ENCODE data around the gene VAV3. TPM values are rescaled to one million over a fixed set of nuclear protein-coding genes. Genes with fewer than 3 reads are reported as not detected.

The VAV3 gene
- total and polyA plus RNA-seq, 10 of the 15 experiments (the other 5 are each of a cell fraction or from before 2014, with no cell fraction given): 0.84 to 5.5 (median 3.4) TPM

DNA sequence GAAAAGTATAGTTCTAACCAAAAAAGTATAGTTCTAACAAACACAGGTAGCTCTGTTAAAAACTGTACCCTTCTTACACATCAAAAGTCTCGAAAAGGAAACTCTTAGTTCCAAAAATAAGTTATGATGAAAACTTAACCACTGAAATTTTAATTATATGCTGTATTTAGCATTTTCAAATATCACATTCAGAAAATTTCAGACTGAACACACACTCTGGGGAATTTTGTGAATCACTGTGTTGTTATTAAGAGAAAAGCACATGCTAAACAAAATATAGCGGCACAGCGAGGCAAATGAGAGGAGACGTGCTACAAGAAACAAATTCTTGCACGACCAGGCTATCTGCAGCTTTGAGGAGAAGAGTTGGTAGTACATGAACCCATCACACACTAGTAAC, 30.4 kb downstream of the VAV3 start (continued):
- TF ChIP-seq BMI1 (IDR thresholded peaks at IDR 0.05; ENCODE audit: borderline replicate concordance): no peak
- TF ChIP-seq, protein P1, sequence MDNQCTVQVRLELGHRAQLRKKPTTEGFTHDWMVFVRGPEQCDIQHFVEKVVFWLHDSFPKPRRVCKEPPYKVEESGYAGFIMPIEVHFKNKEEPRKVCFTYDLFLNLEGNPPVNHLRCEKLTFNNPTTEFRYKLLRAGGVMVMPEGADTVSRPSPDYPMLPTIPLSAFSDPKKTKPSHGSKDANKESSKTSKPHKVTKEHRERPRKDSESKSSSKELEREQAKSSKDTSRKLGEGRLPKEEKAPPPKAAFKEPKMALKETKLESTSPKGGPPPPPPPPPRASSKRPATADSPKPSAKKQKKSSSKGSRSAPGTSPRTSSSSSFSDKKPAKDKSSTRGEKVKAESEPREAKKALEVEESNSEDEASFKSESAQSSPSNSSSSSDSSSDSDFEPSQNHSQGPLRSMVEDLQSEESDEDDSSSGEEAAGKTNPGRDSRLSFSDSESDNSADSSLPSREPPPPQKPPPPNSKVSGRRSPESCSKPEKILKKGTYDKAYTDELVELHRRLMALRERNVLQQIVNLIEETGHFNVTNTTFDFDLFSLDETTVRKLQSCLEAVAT (IDR thresholded peaks at IDR 0.05): no peak
- TF ChIP-seq, protein P2, sequence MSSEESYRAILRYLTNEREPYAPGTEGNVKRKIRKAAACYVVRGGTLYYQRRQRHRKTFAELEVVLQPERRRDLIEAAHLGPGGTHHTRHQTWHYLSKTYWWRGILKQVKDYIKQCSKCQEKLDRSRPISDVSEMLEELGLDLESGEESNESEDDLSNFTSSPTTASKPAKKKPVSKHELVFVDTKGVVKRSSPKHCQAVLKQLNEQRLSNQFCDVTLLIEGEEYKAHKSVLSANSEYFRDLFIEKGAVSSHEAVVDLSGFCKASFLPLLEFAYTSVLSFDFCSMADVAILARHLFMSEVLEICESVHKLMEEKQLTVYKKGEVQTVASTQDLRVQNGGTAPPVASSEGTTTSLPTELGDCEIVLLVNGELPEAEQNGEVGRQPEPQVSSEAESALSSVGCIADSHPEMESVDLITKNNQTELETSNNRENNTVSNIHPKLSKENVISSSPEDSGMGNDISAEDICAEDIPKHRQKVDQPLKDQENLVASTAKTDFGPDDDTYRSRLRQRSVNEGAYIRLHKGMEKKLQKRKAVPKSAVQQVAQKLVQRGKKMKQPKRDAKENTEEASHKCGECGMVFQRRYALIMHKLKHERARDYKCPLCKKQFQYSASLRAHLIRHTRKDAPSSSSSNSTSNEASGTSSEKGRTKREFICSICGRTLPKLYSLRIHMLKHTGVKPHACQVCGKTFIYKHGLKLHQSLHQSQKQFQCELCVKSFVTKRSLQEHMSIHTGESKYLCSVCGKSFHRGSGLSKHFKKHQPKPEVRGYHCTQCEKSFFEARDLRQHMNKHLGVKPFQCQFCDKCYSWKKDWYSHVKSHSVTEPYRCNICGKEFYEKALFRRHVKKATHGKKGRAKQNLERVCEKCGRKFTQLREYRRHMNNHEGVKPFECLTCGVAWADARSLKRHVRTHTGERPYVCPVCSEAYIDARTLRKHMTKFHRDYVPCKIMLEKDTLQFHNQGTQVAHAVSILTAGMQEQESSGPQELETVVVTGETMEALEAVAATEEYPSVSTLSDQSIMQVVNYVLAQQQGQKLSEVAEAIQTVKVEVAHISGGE (CRISPR knock-in tag; IDR thresholded peaks at IDR 0.05): no peak
- TF ChIP-seq RAD51 (IDR thresholded peaks at IDR 0.05): no peak
- peak; percentile 88 for TF ChIP-seq JUNB (IDR thresholded peaks at IDR 0.05)
- TF ChIP-seq PAX8 (IDR thresholded peaks at IDR 0.05): no peak
- TF ChIP-seq EED (IDR thresholded peaks at IDR 0.05; ENCODE audit: low read depth): no peak
- TF ChIP-seq PAX5 (IDR thresholded peaks at IDR 0.05; ENCODE audit: borderline replicate concordance, low read depth, low read length): no peak
- peak; percentile 87 for TF ChIP-seq ZBED1 (IDR thresholded peaks at IDR 0.05; ENCODE audit: borderline replicate concordance)
- no peak for TF ChIP-seq SMAD5 (IDR thresholded peaks at IDR 0.05; ENCODE audit: low read depth)
- TF ChIP-seq EP300 (IDR thresholded peaks at IDR 0.05; ENCODE audit: borderline replicate concordance in 1 of 2, control insufficient read depth in 1 of 2, low read depth in 2 of 2, low read length in 2 of 2): peak; percentile 73 to 93; a peak in 3 of 4 replicates
- peak; percentile 94 for TF ChIP-seq RUNX3 (IDR thresholded peaks at IDR 0.05; ENCODE audit: low read length)
- no peak for TF ChIP-seq GATAD2B (conservative IDR thresholded peaks at IDR 0.05; ENCODE audit: low read depth)
- TF ChIP-seq SMARCA5 (IDR thresholded peaks at IDR 0.05): no peak
- TF ChIP-seq ZZZ3 (IDR thresholded peaks at IDR 0.05; ENCODE audit: control insufficient read depth, insufficient read length, low read depth): no peak
- no peak for TF ChIP-seq FOXK2 (IDR thresholded peaks at IDR 0.05)
- 0 out of 2 replicates have a peak, but pooled peaks have one; percentile 46 for TF ChIP-seq GABPA (IDR thresholded peaks at IDR 0.05; ENCODE audit: low read depth)
- TF ChIP-seq IRF4 (IDR thresholded peaks at IDR 0.05; ENCODE audit: low read depth, low read length): no peak
- no peak for TF ChIP-seq SREBF2 (IDR thresholded peaks at IDR 0.05; ENCODE audit: low read length)
- TF ChIP-seq, protein P3, sequence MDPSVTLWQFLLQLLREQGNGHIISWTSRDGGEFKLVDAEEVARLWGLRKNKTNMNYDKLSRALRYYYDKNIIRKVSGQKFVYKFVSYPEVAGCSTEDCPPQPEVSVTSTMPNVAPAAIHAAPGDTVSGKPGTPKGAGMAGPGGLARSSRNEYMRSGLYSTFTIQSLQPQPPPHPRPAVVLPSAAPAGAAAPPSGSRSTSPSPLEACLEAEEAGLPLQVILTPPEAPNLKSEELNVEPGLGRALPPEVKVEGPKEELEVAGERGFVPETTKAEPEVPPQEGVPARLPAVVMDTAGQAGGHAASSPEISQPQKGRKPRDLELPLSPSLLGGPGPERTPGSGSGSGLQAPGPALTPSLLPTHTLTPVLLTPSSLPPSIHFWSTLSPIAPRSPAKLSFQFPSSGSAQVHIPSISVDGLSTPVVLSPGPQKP (IDR thresholded peaks at IDR 0.05; ENCODE audit: low read depth, low read length): no peak
- TF ChIP-seq MEF2A (IDR thresholded peaks at IDR 0.05; ENCODE audit: insufficient read depth, low read depth, low read length): peak; percentile 100
- no peak for TF ChIP-seq STAT1 (conservative IDR thresholded peaks at IDR 0.05)
- peak; percentile 88 for TF ChIP-seq ATF7 (IDR thresholded peaks at IDR 0.05; ENCODE audit: low read depth)
- no peak for TF ChIP-seq NR2F1 (conservative IDR thresholded peaks at IDR 0.05)
- peak; percentile 73; the same call in 1 of the 2 replicates for TF ChIP-seq MXI1 (IDR thresholded peaks at IDR 0.05; ENCODE audit: low read depth, low read length)
- TF ChIP-seq, protein P4, sequence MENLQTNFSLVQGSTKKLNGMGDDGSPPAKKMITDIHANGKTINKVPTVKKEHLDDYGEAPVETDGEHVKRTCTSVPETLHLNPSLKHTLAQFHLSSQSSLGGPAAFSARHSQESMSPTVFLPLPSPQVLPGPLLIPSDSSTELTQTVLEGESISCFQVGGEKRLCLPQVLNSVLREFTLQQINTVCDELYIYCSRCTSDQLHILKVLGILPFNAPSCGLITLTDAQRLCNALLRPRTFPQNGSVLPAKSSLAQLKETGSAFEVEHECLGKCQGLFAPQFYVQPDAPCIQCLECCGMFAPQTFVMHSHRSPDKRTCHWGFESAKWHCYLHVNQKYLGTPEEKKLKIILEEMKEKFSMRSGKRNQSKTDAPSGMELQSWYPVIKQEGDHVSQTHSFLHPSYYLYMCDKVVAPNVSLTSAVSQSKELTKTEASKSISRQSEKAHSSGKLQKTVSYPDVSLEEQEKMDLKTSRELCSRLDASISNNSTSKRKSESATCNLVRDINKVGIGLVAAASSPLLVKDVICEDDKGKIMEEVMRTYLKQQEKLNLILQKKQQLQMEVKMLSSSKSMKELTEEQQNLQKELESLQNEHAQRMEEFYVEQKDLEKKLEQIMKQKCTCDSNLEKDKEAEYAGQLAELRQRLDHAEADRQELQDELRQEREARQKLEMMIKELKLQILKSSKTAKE (IDR thresholded peaks at IDR 0.05; ENCODE audit: low read depth, poor library complexity, severe bottlenecking): peak; percentile 93
- no peak for TF ChIP-seq MYB (IDR thresholded peaks at IDR 0.05; ENCODE audit: borderline replicate concordance, low read depth, low read length)

All from GM12878 (cell line).